Mononuclear cell (primary cell): Measurements from ENCODE around the gene PDK3. TPM values are rescaled to one million over a fixed set of nuclear protein-coding genes. Genes with fewer than 3 reads are reported as not detected.

Experiments
- H3K27me3 ChIP-seq: 2 replicates; pipeline ENCODE4 v1.6.0; 2011; ENCODE audit warnings: low read length, control low read depth; ENCODE audit not compliant: insufficient read depth
- H3K4me1 ChIP-seq: 2 replicates; pipeline ENCODE4 v1.5.1; 2011; ENCODE audit warnings: mild to moderate bottlenecking, low read length, control low read depth; ENCODE audit not compliant: insufficient read depth
- H3K4me3 ChIP-seq: 2 replicates; pipeline ENCODE4 v1.5.1; 2011; ENCODE audit warnings: mild to moderate bottlenecking, low read length, moderate library complexity
- H3K9me3 ChIP-seq: 2 replicates; pipeline ENCODE4 v1.5.1; 2011; ENCODE audit warnings: low read depth, mild to moderate bottlenecking, control low read depth, low read length
- total RNA-seq: library from RNA; depleted of rRNA; stranded (reverse); fragments of >200 nt; gene quantifications from one replicate; pipeline ENCODE4 v1.2.3, GENCODE V29; 2012

Gene PDK3
- total RNA-seq: 21.0 TPM

GRCh38 chrX:24464836-24465531 is at the start of gene PDK3:
Gene PDK3, plus strand, starts transcription at chrX:24465286. Its CDS starts 170 bp downstream, at chrX:24465456.
- H3K4me1 ChIP-seq: peaks cover 27% of the 10 kb centered on the region
- H3K27me3 ChIP-seq: no peaks in the 10 kb centered on the region
- no peaks in the 10 kb centered on the region for H3K9me3 ChIP-seq
- peak within 1 kb of the TSS; percentile 65 for H3K4me3 ChIP-seq

GRCh38 chrX:24415921-24416320 is 49.2 kb upstream of the PDK3 start:
- H3K27me3 ChIP-seq: no peaks in the 10 kb centered on the region
- no peaks in the 10 kb centered on the region for H3K9me3 ChIP-seq

GRCh38 chrX:24423960-24424359 is 41.1 kb upstream of the PDK3 start:
- Histone ChIP-seq H3K4me3 (no peak overlapping the region), H3K27me3 (no peaks in the 10 kb centered on the region), H3K4me1 (no peaks in the 10 kb centered on the region), H3K9me3 (no peaks in the 10 kb centered on the region)

More at GRCh38 chrX:24415921-24416320, 49.2 kb upstream of the PDK3 start:
- H3K4me1 ChIP-seq: no peaks in the 10 kb centered on the region
- no peak overlapping the region for H3K4me3 ChIP-seq

GRCh38 chrX:24424948-24425347 is 40.1 kb upstream of the PDK3 start:
- H3K27me3 ChIP-seq: no peaks in the 10 kb centered on the region
- H3K4me3 ChIP-seq: no peak overlapping the region
- no peaks in the 10 kb centered on the region for H3K9me3 ChIP-seq
- H3K4me1 ChIP-seq: no peaks in the 10 kb centered on the region

GRCh38 chrX:24425806-24426205 is 39.3 kb upstream of the PDK3 start:
- Histone ChIP-seq H3K27me3 (no peaks in the 10 kb centered on the region), H3K4me3 (no peak overlapping the region), H3K9me3 (no peaks in the 10 kb centered on the region), H3K4me1 (no peaks in the 10 kb centered on the region)

GRCh38 chrX:24426340-24426913 is 38.7 kb upstream of the PDK3 start:
- H3K4me3 ChIP-seq: no peak overlapping the region
- H3K4me1 ChIP-seq: no peaks in the 10 kb centered on the region
- H3K9me3 ChIP-seq: no peaks in the 10 kb centered on the region
- no peaks in the 10 kb centered on the region for H3K27me3 ChIP-seq

GRCh38 chrX:24426921-24427746 is 38.0 kb upstream of the PDK3 start:
- no peaks in the 10 kb centered on the region for H3K27me3 ChIP-seq
- H3K9me3 ChIP-seq: no peaks in the 10 kb centered on the region
- no peak overlapping the region for H3K4me3 ChIP-seq
- no peaks in the 10 kb centered on the region for H3K4me1 ChIP-seq

GRCh38 chrX:24427747-24428019 is 37.4 kb upstream of the PDK3 start:
- no peaks in the 10 kb centered on the region for H3K27me3 ChIP-seq
- H3K4me3 ChIP-seq: no peak overlapping the region
- H3K4me1 ChIP-seq: no peaks in the 10 kb centered on the region
- no peaks in the 10 kb centered on the region for H3K9me3 ChIP-seq

- Histone ChIP-seq H3K4me3 (no peak overlapping the region), H3K9me3 (no peaks in the 10 kb centered on the region), H3K4me1 (no peaks in the 10 kb centered on the region), H3K27me3 (no peaks in the 10 kb centered on the region)
Measured at GRCh38 chrX:24428516-24428915, 36.6 kb upstream of the PDK3 start.

GRCh38 chrX:24435060-24435459 is 30.0 kb upstream of the PDK3 start:
- H3K4me1 ChIP-seq: no peaks in the 10 kb centered on the region
- no peaks in the 10 kb centered on the region for H3K27me3 ChIP-seq
- no peaks in the 10 kb centered on the region for H3K9me3 ChIP-seq
- H3K4me3 ChIP-seq: no peak overlapping the region

- Histone ChIP-seq H3K4me1 (no peaks in the 10 kb centered on the region), H3K9me3 (no peaks in the 10 kb centered on the region), H3K27me3 (no peaks in the 10 kb centered on the region), H3K4me3 (no peak overlapping the region)
Measured at GRCh38 chrX:24443918-24444317, 21.2 kb upstream of the PDK3 start.

- no peaks in the 10 kb centered on the region for H3K9me3 ChIP-seq
- H3K4me1 ChIP-seq: no peaks in the 10 kb centered on the region
- no peaks in the 10 kb centered on the region for H3K27me3 ChIP-seq
- no peak overlapping the region for H3K4me3 ChIP-seq
Measured at GRCh38 chrX:24444645-24445044, 20.4 kb upstream of the PDK3 start.

GRCh38 chrX:24448762-24449250 is 16.3 kb upstream of the PDK3 start:
- no peaks in the 10 kb centered on the region for H3K4me1 ChIP-seq
- no peaks in the 10 kb centered on the region for H3K9me3 ChIP-seq
- H3K4me3 ChIP-seq: no peak overlapping the region
- H3K27me3 ChIP-seq: no peaks in the 10 kb centered on the region

- H3K4me1 ChIP-seq: peaks cover 24% of the 10 kb centered on the region
- H3K4me3 ChIP-seq: no peak overlapping the region
- no peaks in the 10 kb centered on the region for H3K9me3 ChIP-seq
- no peaks in the 10 kb centered on the region for H3K27me3 ChIP-seq
Measured at GRCh38 chrX:24463077-24463476, 2.0 kb upstream of the PDK3 start.

GRCh38 chrX:24464498-24464835 is 619 bp upstream of the PDK3 start:
- no peaks in the 10 kb centered on the region for H3K27me3 ChIP-seq
- H3K4me3 ChIP-seq: peak overlapping the region; percentile 65
- no peaks in the 10 kb centered on the region for H3K9me3 ChIP-seq
- peaks cover 27% of the 10 kb centered on the region for H3K4me1 ChIP-seq
